Activated CD4-positive, alpha-beta T cell treated with anti-CD3 and anti-CD28 coated beads, Interleukin-2, amount 50 U/mL, for 48 hours (primary cell): Measurements from ENCODE around the gene TEFM.
A peak's percentile ranks its signal among the peaks of the same experiment; 100 is the strongest.
"Not testable (repeated sequence)": the region's sequence is repeated elsewhere in the genome, so short reads cannot be mapped to it uniquely, and the experiment has no call there.

ENCODE experiments used
- DNase-seq, 2 experiments: peaks; one replicate each; pipeline ENCODE4 v3.0.0-alpha.2; 2020

The TEFM gene, protein sequence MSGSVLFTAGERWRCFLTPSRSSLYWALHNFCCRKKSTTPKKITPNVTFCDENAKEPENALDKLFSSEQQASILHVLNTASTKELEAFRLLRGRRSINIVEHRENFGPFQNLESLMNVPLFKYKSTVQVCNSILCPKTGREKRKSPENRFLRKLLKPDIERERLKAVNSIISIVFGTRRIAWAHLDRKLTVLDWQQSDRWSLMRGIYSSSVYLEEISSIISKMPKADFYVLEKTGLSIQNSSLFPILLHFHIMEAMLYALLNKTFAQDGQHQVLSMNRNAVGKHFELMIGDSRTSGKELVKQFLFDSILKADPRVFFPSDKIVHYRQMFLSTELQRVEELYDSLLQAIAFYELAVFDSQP

DNA sequence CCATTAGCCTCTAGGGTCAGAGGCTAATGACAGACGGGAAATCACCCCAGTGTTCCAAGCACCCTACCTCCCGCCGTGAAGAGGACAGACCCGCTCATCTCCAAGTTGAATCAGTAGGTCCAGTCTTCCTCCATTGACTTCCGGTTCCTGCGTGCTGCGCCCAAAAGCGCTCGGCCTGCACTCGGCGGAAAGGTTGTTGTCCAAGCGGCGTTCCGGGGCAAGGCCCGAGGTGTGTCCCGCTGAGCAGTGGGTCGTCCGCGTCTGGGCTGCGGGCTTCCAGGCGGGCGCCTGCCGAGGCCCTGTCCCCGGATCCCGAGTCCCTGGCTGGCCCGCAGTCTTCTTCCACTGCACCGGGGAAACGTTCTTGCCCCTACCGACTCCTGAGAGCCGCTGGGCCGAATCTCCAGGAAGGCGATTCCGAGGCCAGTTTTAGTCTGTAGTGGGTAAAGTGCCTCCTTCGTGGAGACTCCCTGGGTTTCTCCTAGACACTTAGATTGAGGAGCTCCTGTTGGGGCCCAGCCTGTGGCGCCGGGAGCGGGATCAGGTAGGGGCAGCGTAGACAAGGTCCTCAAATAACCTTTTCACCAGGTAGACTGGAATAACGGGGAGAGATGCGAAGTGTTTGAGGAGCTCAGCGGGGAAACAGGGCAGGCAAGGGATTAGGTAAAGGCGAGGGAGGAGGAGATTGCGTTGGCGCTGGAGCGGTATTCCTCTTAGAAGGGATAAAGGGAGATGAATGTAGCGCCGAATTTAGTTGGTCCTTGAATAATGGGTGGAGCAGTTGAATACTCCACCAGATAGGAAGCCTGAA lies at the start of gene TEFM:
Gene TEFM, minus strand, starts transcription at position 138 of the 811 bp plus-strand sequence. Its CDS starts 40 bp downstream, at position 98.
- DNase-seq = peak; percentile 92 to 93

DNA sequence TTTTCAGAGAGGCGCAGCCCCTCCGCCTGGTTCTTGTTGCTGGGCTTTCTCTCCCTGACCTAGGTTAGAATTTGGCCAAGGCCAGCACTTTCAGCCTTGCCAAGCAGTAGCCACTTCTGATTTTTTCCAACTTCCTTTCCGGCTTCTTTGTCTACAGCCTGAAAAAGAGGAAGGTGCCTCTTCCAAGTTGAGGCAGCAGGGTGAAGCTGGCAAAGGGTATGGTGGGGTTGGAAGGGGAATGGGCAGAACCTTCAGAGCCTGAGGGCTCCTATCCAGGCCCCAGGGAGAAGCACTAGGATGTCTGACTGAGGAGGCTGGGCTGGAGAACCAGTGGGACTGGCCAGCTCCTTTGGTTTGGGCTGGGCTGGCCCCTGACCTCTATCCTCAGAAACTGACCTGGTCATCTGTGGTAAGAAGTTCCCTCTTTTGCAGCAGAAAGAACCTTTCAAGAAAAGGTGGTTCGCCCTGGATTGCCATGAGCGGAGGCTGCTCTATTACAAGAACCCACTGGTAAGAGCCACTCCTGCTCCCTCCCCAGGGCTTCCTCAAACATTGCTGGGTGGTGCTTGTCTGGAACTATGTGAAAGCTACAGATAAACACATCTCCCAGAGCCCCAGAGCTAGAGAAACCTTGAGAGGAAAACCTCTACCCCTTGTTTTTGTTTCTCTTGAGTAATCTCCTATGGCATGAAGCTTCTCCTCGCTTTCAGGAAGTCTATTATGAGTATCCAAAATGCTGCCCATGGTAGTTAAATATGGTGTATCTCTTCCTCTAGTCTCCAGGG lies 48.2 kb upstream of the TEFM start:
- DNase-seq = no peak

DNA sequence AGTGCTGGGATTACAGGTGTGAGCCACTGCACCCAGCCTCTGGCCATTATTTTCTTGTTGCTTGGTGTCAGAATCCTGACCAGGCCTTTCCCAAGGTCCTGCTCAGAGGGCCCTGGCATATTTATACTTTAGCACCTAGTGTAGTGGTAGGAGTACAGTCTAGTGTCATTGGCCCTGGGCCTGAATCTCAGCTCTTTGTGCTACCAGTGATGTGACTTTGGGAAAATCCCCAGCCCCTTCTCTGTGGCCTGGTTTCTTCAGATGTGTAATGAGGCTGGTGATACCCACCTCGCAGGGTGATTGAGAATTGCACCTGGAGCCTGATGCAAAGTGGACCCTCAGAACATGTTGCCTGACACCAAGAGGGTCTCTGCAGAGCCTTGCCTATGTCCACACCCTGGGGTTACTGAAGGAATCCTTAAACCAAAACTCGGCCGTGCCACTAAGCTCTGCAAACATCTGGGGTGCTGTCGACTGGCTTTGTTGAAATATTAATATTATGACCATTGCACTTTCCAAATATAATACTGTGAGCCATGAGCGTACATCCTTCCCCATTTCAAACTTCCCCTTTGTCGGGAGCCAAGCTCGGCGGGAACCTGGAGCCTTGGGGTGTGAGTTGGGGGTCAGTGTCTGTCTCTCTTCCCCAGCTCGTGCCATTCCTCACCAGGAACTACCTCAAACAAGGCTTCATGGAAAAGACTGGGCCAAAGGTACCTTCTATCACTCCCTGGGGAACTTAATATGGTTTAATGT lies 46.8 kb upstream of the TEFM start:
- DNase-seq = no peak

DNA sequence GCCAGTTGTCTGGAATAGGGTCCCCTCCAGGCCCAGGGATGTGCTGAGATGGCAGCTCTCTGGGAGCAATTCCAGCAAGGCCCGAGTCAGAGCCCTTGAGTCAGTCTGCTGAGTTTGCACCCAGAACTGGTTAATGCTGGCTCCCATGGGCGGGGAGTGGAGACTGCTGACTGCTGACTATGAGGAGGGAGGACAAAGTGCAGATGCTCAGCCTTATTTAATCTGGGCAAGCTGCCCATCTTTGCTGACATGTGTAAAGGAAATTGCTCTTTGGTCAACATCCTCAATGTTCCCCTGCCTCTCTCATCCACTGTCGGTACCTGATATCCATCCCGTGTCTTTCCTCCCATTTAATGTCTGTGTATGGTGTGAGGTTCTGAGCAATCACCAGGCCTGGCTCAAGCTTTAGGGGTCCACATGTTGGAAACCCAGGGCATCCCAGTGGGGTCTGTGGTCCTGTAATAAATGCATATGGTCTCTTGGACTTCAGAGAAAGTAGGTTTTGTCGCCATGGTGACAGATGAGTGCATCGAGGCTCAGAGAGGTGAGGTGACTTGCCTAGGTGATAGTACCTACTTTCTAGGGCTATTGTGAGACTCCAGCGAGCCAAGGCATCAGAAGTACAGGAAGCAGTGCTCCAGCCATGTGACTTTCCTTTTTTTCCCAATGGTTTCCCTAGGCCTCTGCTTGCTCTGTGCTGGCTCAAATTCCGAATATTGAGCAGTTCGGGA lies 44.8 kb upstream of the TEFM start:
- no peak for DNase-seq

DNA sequence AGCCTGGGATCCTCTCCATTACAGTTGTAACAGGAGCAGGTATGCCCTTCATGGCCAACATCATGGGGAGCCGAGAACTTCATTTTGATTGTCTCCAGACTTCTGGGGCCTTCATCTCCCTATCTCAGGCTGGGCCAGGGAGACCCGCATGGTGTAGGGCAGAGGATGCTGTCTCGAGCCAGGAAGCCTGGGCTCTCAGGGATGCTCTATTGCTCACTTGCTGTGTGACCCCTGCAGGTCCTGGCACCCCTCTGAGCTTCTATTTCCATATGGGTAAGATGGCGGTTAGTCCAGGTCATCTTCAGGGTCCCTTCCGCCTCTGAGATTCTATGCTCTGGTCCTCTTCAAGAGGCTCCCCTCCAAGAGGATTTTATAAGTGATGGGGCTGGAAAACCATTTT lies 44.2 kb upstream of the TEFM start:
- no peak for DNase-seq

DNA sequence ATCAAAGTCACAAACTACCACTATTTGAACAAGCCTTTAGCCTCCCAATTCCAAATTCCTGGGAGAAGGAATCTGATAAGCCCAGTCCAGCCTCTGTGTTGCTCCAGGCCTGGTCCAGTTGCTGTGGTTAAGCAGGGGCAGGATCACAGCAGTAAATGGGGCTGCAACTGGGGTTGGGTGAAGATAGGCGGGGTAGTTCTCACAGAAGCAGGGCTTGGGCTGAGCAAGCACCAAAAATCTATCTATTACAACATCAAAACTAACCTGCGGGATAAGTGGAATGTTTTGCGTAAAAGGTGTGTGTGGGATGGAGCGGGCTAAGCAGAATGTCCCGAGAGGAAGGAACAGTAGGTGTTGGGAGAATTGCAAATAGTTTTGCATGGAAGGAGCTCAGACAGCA lies 41.8 kb upstream of the TEFM start:
- DNase-seq = no peak

- no peak for DNase-seq
Measured at GRCh38 chr17:30942308-30943079, 36.5 kb upstream of the TEFM start.

DNA sequence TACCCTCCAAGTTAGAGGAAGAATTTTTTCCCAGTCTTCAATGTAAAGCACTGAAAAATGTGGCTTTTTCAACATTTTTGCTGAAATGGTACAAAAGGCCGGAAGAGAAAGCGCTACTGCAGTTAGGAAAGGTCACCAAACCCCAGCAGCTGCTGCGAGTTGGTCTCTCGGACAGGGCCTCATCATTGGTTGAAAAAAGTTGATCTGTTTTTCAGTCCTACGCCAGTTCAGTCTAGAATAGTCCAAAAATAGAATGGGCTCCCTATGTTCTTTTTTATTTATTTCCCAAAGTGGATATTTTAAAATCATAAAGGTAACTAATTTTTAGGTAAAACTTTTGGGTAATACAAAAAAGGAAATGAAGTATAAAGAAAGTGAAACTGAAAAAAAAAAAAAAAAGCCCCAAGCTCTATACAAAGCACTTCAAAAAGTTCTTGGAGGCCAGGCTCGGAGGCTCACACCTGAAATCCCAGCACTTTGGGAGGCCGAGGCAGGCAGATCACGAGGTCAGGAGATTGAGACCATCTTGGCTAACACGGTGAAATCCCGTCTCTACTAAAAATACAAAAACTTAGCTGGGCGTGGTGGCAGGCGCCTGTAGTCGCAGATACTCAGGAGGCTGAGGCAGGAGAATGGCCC lies 33.1 kb upstream of the TEFM start:
- DNase-seq = no peak

- no peak for DNase-seq
Measured at GRCh38 chr17:30933966-30934365, 27.9 kb upstream of the TEFM start.

- not testable (repeated sequence) for DNase-seq
Measured at GRCh38 chr17:30931582-30931981, 25.5 kb upstream of the TEFM start.

GRCh38 chr17:30930495-30930894 lies 24.5 kb upstream of the TEFM start:
- DNase-seq = no peak

DNA sequence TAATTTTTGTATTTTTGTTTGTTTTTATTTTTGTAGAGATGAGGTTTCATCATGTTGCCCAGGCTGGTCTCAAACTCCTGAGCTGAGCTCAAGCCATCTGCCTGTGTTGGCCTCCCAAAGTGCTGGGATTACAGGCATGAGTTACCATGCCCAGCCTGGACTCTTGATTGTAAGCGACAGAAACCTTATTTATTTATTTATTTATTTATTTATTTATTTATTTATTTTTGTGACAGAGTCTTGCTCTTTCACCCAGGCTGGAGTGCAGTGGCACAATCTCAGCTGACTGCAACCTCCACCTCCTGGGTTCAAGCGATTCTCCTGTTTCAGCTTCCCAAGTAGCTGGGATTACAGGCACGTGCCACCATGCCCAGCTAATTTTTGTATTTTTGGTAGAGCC lies 23.8 kb upstream of the TEFM start:
- DNase-seq = not testable (repeated sequence)

DNA sequence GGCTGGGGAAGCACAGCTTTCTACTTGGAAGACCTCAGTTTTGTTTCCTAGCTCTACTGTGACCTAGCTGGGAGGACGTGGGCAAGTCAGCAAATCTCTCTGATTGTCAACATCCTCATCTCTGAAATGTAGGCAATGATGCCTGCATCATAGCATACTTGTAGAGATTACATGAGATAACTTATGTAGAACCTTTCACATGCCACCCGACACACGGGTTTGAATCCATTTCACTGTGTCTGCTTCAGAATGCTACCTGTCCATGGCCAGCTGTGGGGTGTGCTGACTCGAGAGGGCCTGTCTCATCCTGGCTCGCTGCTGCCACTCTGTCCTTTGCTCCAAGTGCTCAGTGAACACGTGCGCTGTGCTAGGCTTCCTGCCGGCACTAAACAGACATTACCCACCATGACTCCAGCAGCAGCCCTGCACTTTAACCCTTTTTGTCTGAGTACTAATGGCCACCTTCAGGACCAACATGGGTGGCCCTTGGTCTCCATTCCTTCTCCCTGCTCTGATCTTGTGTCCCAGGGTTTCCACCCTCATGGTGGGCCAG lies 23.1 kb upstream of the TEFM start:
- DNase-seq = no peak

DNA sequence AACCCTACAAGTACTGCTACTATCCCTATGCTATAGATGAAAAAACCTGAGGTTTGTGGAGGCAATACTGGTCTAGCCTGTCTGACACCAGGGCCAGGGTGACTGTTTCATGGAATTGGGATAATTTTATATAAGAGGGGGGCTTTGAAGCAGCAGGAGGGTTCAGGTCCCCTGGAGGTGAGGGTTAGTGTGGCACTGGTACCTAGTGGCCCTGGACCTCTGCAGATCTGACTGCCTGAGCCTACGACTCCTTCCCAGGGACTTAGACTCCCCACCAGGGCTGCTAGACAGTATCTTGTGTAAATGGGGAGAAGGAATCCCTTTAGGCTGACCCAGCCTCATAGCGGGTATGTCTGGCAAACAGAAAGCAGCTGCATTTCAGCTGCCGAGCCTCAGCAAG lies 22.5 kb upstream of the TEFM start:
- DNase-seq = no peak

GRCh38 chr17:30927756-30928155 lies 21.7 kb upstream of the TEFM start:
- no peak for DNase-seq

DNA sequence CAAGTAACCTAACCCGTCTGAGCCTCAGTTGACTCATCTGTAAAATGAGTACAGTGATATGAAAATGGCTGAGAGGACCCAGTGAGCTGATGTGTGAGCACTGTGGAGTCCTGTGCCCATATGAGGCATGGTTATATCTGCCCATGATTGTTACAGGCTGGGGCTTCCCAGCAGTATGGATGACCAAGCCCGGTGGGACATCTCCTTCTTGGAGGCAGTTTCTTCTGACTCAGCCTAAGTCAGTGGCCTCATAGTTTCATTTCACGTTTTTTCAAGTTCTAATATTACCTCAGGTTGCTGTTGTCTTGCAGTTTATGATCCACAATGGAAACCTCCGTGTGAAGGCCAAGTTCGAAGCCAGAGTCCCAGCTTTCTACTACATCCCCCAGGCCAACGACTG lies 20.5 kb upstream of the TEFM start:
- no peak for DNase-seq

- no peak for DNase-seq
Measured at GRCh38 chr17:30924341-30924740, 18.3 kb upstream of the TEFM start.

- peak in 1 of 2 experiments; percentile 7 for DNase-seq
Measured at GRCh38 chr17:30922235-30923030, 16.4 kb upstream of the TEFM start.

- DNase-seq = no peak
Measured at GRCh38 chr17:30921544-30922196, 15.6 kb upstream of the TEFM start, which contains the start of gene ADAP2. TSS of gene ADAP2 (plus strand) at chr17:30921945. CDS start at chr17:30922015, 70 bp downstream.
